Measurements from ENCODE around the gene CYBC1. TPM values are rescaled to one million over a fixed set of nuclear protein-coding genes. Genes with fewer than 3 reads are reported as not detected.

Gene CYBC1
- total and polyA plus RNA-seq, 4 donors, result 23.2 to 45.6 (median 34.9) TPM

Small RNA genes within 50 kb of the gene (small RNA-seq; reads per million reads assigned to genes)
- not detected for gene RF00019

Other genes starting within 250 kb of the CYBC1 start
- 10 to 100 TPM in 1 of 2 donors, 1 to 10 TPM in 1; 5.4 to 13.6 TPM for gene CCDC57, start 237.9 kb downstream of the CYBC1 start, total RNA-seq
- 10 to 100 TPM in 1 of 2 donors, 1 to 10 TPM in 1; 9.8 to 19.1 TPM for gene CCDC57, start 237.9 kb downstream of the CYBC1 start, polyA plus RNA-seq
- gene SLC16A3, start 221.7 kb downstream of the CYBC1 start, total RNA-seq, result 10 to 100 TPM in 1 of 2 donors, 1 to 10 TPM in 1; 9.2 to 10.5 TPM
- 1 to 10 TPM; 1.1 to 8.4 TPM for gene SLC16A3, start 221.7 kb downstream of the CYBC1 start, polyA plus RNA-seq
- 10 to 100 TPM; 22.0 to 49.0 TPM for gene CSNK1D, start 177.1 kb downstream of the CYBC1 start, total RNA-seq
- gene CSNK1D, start 177.1 kb downstream of the CYBC1 start, polyA plus RNA-seq, result 10 to 100 TPM; 29.0 to 39.3 TPM
- 1 to 10 TPM; 1.4 to 1.5 TPM for gene CD7, start 133.1 kb downstream of the CYBC1 start, total RNA-seq
- gene CD7, start 133.1 kb downstream of the CYBC1 start, polyA plus RNA-seq, result 1 to 10 TPM; 1.0 to 1.4 TPM
- 10 to 100 TPM in 1 of 2 donors, 1 to 10 TPM in 1; 3.6 to 14.2 TPM for gene SECTM1, start 117.0 kb downstream of the CYBC1 start, total RNA-seq
- gene SECTM1, start 117.0 kb downstream of the CYBC1 start, polyA plus RNA-seq, result 1 to 10 TPM; 1.3 to 5.7 TPM
- under 1 TPM in 1 of 2 donors, not detected in 1; 0.14 TPM for gene TEX19, start 91.5 kb downstream of the CYBC1 start, total RNA-seq
- not detected for gene TEX19, start 91.5 kb downstream of the CYBC1 start, polyA plus RNA-seq
- not detected for gene UTS2R, start 79.0 kb downstream of the CYBC1 start, total RNA-seq
- not detected for gene UTS2R, start 79.0 kb downstream of the CYBC1 start, polyA plus RNA-seq
- 10 to 100 TPM in 1 of 2 donors, 1 to 10 TPM in 1; 9.7 to 19.9 TPM for gene HEXD, start 32.4 kb downstream of the CYBC1 start, total RNA-seq
- gene HEXD, start 32.4 kb downstream of the CYBC1 start, polyA plus RNA-seq, result 10 to 100 TPM in 1 of 2 donors, 1 to 10 TPM in 1; 5.6 to 14.7 TPM
- gene OGFOD3, start 32.2 kb downstream of the CYBC1 start, total RNA-seq, result 10 to 100 TPM; 16.1 to 23.2 TPM
- 10 to 100 TPM; 15.0 to 20.9 TPM for gene OGFOD3, start 32.2 kb downstream of the CYBC1 start, polyA plus RNA-seq
- gene NARF, start 8.0 kb upstream of the CYBC1 start, total RNA-seq, result 10 to 100 TPM; 24.8 to 87.5 TPM
- 10 to 100 TPM; 19.8 to 27.6 TPM for gene NARF, start 8.0 kb upstream of the CYBC1 start, polyA plus RNA-seq
- gene FOXK2, start 69.0 kb upstream of the CYBC1 start, total RNA-seq, result 10 to 100 TPM; 13.4 to 16.2 TPM
- gene FOXK2, start 69.0 kb upstream of the CYBC1 start, polyA plus RNA-seq, result 1 to 10 TPM; 3.1 to 8.3 TPM
- 10 to 100 TPM; 28.2 to 40.9 TPM for gene WDR45B, start 197.7 kb upstream of the CYBC1 start, total RNA-seq
- 10 to 100 TPM; 25.4 to 30.2 TPM for gene WDR45B, start 197.7 kb upstream of the CYBC1 start, polyA plus RNA-seq
- 1 to 10 TPM; 2.9 to 9.6 TPM for gene RAB40B, start 247.9 kb upstream of the CYBC1 start, total RNA-seq
- gene RAB40B, start 247.9 kb upstream of the CYBC1 start, polyA plus RNA-seq, result 10 to 100 TPM; 11.4 to 12.1 TPM

Data from liver (tissue), 5 donors.